IMR-90 (cell line): ENCODE results near the gene SPAG16. TPM values are rescaled to one million over a fixed set of nuclear protein-coding genes. Genes with fewer than 3 reads are reported as not detected.

Source experiments
- ATAC-seq: fragments of 200-7000 bp; cut with Tn5 transposase; 2 replicates; pipeline ENCODE4 v1.9.1; 2020; ENCODE audit warnings: low read depth, mild to moderate bottlenecking, moderate library complexity
- BruUV-seq: library from RNA; stranded (reverse); fragments of 400-500 nt; replicated peaks from 2 replicates; lab custom pipeline; 2021; lab: Mats Ljungman, UMichigan
- CTCF ChIA-PET: fragments of 300-600 bp; formaldehyde crosslinking; extraction: SDS; loops from one replicate; lab custom pipeline; 2021; ENCODE audit warnings: antibody characterized with exemption; lab: Yijun Ruan, JAX
- POLR2A ChIA-PET: fragments of 300-600 bp; sonication (Branson Sonifier 250); formaldehyde crosslinking; loops from one replicate; lab custom pipeline; 2022; ENCODE audit warnings: antibody characterized with exemption; ENCODE audit not compliant: unreplicated experiment; lab: Charles Lee
- DNase-seq: peaks from one replicate; pipeline ENCODE4 v3.0.0; 2013
- H2AFZ ChIP-seq: replicated peaks from 2 replicates; pipeline ENCODE3; 2013; ENCODE audit warnings: low read length, mild to moderate bottlenecking; ENCODE audit not compliant: poor library complexity
- H2AK5ac ChIP-seq: 2 replicates; pipeline ENCODE4 v1.6.1; 2013; ENCODE audit warnings: low read depth, low read length, inconsistent platforms
- H2AK9ac ChIP-seq: replicated peaks from 2 replicates; pipeline ENCODE3; 2013; ENCODE audit warnings: mild to moderate bottlenecking, low read depth, low read length, moderate library complexity; ENCODE audit not compliant: poor library complexity
- H2BK120ac ChIP-seq: 2 replicates; pipeline ENCODE4 v1.6.1; 2013; ENCODE audit warnings: low read depth, low read length, inconsistent platforms
- H2BK15ac ChIP-seq: 3 replicates; pipeline ENCODE4 v1.6.1; 2013; ENCODE audit warnings: low read depth, low read length, inconsistent platforms
- H2BK20ac ChIP-seq: 2 replicates; pipeline ENCODE4 v1.6.1; 2013; ENCODE audit warnings: low read depth, mild to moderate bottlenecking, inconsistent platforms, low read length, moderate library complexity
- H2BK5ac ChIP-seq: 2 replicates; pipeline ENCODE4 v1.6.1; 2013; ENCODE audit warnings: mild to moderate bottlenecking, low read depth, low read length, inconsistent platforms; ENCODE audit not compliant: poor library complexity, severe bottlenecking
- H3K14ac ChIP-seq: replicated peaks from 2 replicates; pipeline ENCODE4 v1.6.1; 2013; ENCODE audit warnings: low read depth, low read length, inconsistent platforms
- H3K18ac ChIP-seq: 2 replicates; pipeline ENCODE4 v1.6.1; 2013; ENCODE audit warnings: low read depth, low read length, control low read depth
- H3K23ac ChIP-seq: 2 replicates; pipeline ENCODE4 v1.6.1; 2013; ENCODE audit warnings: low read depth, low read length, inconsistent platforms
- H3K27ac ChIP-seq: 2 replicates; pipeline ENCODE4 v1.5.1; 2013; ENCODE audit warnings: mild to moderate bottlenecking, control low read depth, low read length; ENCODE audit not compliant: insufficient read depth
- H3K27me3 ChIP-seq: 2 replicates; pipeline ENCODE4 v1.6.1; 2013; ENCODE audit warnings: low read length; ENCODE audit not compliant: control insufficient read depth, insufficient read depth
- H3K36me3 ChIP-seq: 2 replicates; pipeline ENCODE4 v1.6.1; 2013; ENCODE audit warnings: low read length, mixed read lengths; ENCODE audit not compliant: control insufficient read depth, insufficient read depth
- H3K4ac ChIP-seq: 2 replicates; pipeline ENCODE4 v1.6.1; 2013; ENCODE audit warnings: low read depth, low read length, inconsistent platforms
- H3K4me1 ChIP-seq: 2 replicates; pipeline ENCODE4 v1.6.1; 2013; ENCODE audit warnings: low read length, mixed read lengths; ENCODE audit not compliant: control insufficient read depth, insufficient read depth
- H3K4me2 ChIP-seq: 2 replicates; pipeline ENCODE4 v1.6.1; 2013; ENCODE audit warnings: low read depth, mild to moderate bottlenecking, control low read depth, low read length, moderate library complexity
- H3K4me3 ChIP-seq: 2 replicates; pipeline ENCODE4 v1.5.1; 2013; ENCODE audit warnings: low read depth, mild to moderate bottlenecking, control low read depth, low read length, moderate library complexity; ENCODE audit not compliant: insufficient read depth
- H3K56ac ChIP-seq: 2 replicates; pipeline ENCODE4 v1.6.1; 2013; ENCODE audit warnings: low read length, inconsistent platforms; ENCODE audit not compliant: insufficient read depth; ENCODE audit errors: extremely low read depth
- H3K79me1 ChIP-seq, 2 experiments: 2 replicates each; pipeline ENCODE4 v1.6.1; 2013; ENCODE audit warnings: low read length in 2 of 2, inconsistent platforms in 1 of 2, low read depth in 1 of 2
- H3K9ac ChIP-seq: 2 replicates; pipeline ENCODE4 v1.6.1; 2013; ENCODE audit warnings: low read depth, low read length, control low read depth
- H3K9me1 ChIP-seq: 2 replicates; pipeline ENCODE4 v1.6.1; 2013; ENCODE audit warnings: low read length, inconsistent platforms; ENCODE audit not compliant: insufficient read depth
- H3K9me3 ChIP-seq: 2 replicates; pipeline ENCODE4 v1.6.1; 2013; ENCODE audit warnings: low read length; ENCODE audit not compliant: control insufficient read depth, insufficient read depth
- H4K20me1 ChIP-seq: 2 replicates; pipeline ENCODE4 v1.6.1; 2013; ENCODE audit warnings: low read length, inconsistent platforms; ENCODE audit not compliant: insufficient read depth
- H4K5ac ChIP-seq: 2 replicates; pipeline ENCODE4 v1.6.1; 2013; ENCODE audit warnings: mild to moderate bottlenecking, low read depth, low read length, control low read depth
- H4K8ac ChIP-seq, 2 experiments: 2 replicates each; pipeline ENCODE4 v1.6.1; 2013; ENCODE audit warnings: low read depth in 2 of 2, low read length in 2 of 2, control low read depth in 1 of 2, inconsistent platforms in 1 of 2
- H4K91ac ChIP-seq: 2 replicates; pipeline ENCODE4 v1.6.1; 2013; ENCODE audit warnings: low read depth, low read length, inconsistent platforms; ENCODE audit not compliant: insufficient read depth
- BHLHE40 ChIP-seq: fragments of 150-350 bp; IDR thresholded peaks from 2 replicates; pipeline ENCODE4 v1.6.1; 2016; ENCODE audit warnings: mild to moderate bottlenecking, low read depth, low read length
- CEBPB ChIP-seq: IDR thresholded peaks from 2 replicates; pipeline ENCODE4 v1.6.1; 2012; ENCODE audit warnings: low read depth, low read length, improper control_type of control experiment
- CHD1 ChIP-seq: IDR thresholded peaks from 2 replicates; pipeline ENCODE4 v1.6.1; 2012; ENCODE audit warnings: low read depth, low read length, improper control_type of control experiment
- FOS ChIP-seq: fragments of 150-350 bp; IDR thresholded peaks from 2 replicates; pipeline ENCODE4 v1.6.1; 2016; ENCODE audit warnings: low read depth, low read length
- MAFK ChIP-seq: IDR thresholded peaks from 2 replicates; pipeline ENCODE4 v1.6.1; 2012; ENCODE audit warnings: low read depth, low read length, improper control_type of control experiment
- MAZ ChIP-seq: IDR thresholded peaks from 2 replicates; pipeline ENCODE4 v1.6.1; 2012; ENCODE audit warnings: low read depth, mild to moderate bottlenecking, low read length, improper control_type of control experiment, moderate library complexity, borderline replicate concordance
- MXI1 ChIP-seq: IDR thresholded peaks from 2 replicates; pipeline ENCODE4 v1.6.1; 2012; ENCODE audit warnings: low read depth, mild to moderate bottlenecking, low read length, moderate library complexity, borderline replicate concordance
- NFE2L2 ChIP-seq: fragments of 150-350 bp; IDR thresholded peaks from 2 replicates; pipeline ENCODE4 v1.6.1; 2016; ENCODE audit warnings: low read depth, mild to moderate bottlenecking, low read length
- POLR2A ChIP-seq: IDR thresholded peaks from 2 replicates; pipeline ENCODE4 v1.6.1; 2012; ENCODE audit warnings: mild to moderate bottlenecking, low read depth, low read length
- RAD21 ChIP-seq: IDR thresholded peaks from 2 replicates; pipeline ENCODE4 v1.6.1; 2012; ENCODE audit warnings: low read length, improper control_type of control experiment
- RCOR1 ChIP-seq: IDR thresholded peaks from 2 replicates; pipeline ENCODE4 v1.6.1; 2012; ENCODE audit warnings: mild to moderate bottlenecking, low read length, improper control_type of control experiment; ENCODE audit not compliant: insufficient replicate concordance
- RFX5 ChIP-seq: IDR thresholded peaks from 2 replicates; pipeline ENCODE4 v1.8.0; 2012; ENCODE audit warnings: low read depth, mild to moderate bottlenecking, low read length, moderate library complexity
- SMC3 ChIP-seq: fragments of 150-350 bp; IDR thresholded peaks from 2 replicates; pipeline ENCODE4 v1.6.1; 2016; ENCODE audit warnings: low read depth, mild to moderate bottlenecking, antibody characterized with exemption, low read length, moderate library complexity
- WGBS, 2 experiments: methylation state at CpG; one replicate each; pipeline versions ENCODE4 v1.1.5 to v1.1.7; 2013; ENCODE audit warnings: missing lambda C conversion rate in 2 of 2; ENCODE audit not compliant: insufficient read length in 1 of 2; ENCODE audit errors: extremely low coverage in 2 of 2; 5-methylcytosine and 5-hydroxymethylcytosine counted together
- dilution Hi-C: fragments of 300-500 bp; cut with HindIII; formaldehyde crosslinking; loops from one replicate; pipeline ENCODE4 v1.14.3; 2018; ENCODE audit warnings: low sequenced_read_pairs; ENCODE audit not compliant: unreplicated experiment
- in situ Hi-C: fragments of 300-500 bp; cut with MboI; formaldehyde crosslinking; loops from 3 replicates; pipeline ENCODE4 v1.14.3; 2019; ENCODE audit warnings: low sequenced_read_pairs, inconsistent platforms, mixed read lengths
- intact Hi-C: fragments of 100-400 bp; cut with micrococcal nuclease; formaldehyde crosslinking; loops from 2 replicates; pipeline ENCODE4 v1.10.0; 2022
- polyA plus RNA-seq, 3 experiments: library from polyadenylated mRNA; depleted of rRNA; stranded (reverse); fragments of >200 nt; gene quantifications; 2 replicates each; pipeline ENCODE4 v1.2.3, GENCODE V29; 2012; ENCODE audit warnings: low replicate concordance in 1 of 3
- total RNA-seq: library from RNA; depleted of rRNA; stranded (reverse); fragments of >200 nt; gene quantifications from 2 replicates; pipeline ENCODE4 v1.2.3, GENCODE V29; 2012
- TF ChIP-seq, protein P1 (sequence below): fragments of 150-350 bp; IDR thresholded peaks from 2 replicates; pipeline ENCODE4 v1.6.1; 2017; ENCODE audit warnings: mild to moderate bottlenecking, antibody characterized with exemption, low read length, low read depth
- TF ChIP-seq, protein P2 (sequence below): conservative IDR thresholded peaks from 2 replicates; pipeline ENCODE4 v1.5.1; 2012; ENCODE audit warnings: mild to moderate bottlenecking, low read depth, low read length, improper control_type of control experiment

The SPAG16 gene
- total and polyA plus RNA-seq, 2 of the 4 experiments (the other 2 are of a cell fraction), result 7.3 to 13.5 TPM

- Histone ChIP-seq H2AFZ (no peak overlapping the region), H3K23ac (no peak overlapping the region), H2BK5ac (no peak overlapping the region), H3K14ac (no peak overlapping the region), H3K36me3 (no peaks in the 10 kb centered on the region), H2BK120ac (no peak overlapping the region), H4K5ac (no peak overlapping the region), H3K27me3 (no peaks in the 10 kb centered on the region), H3K4ac (no peak overlapping the region), H3K9me3 (no peaks in the 10 kb centered on the region), H3K4me1 (no peaks in the 10 kb centered on the region), H4K91ac (no peak overlapping the region), H2BK15ac (no peak overlapping the region), H3K9ac (no peak overlapping the region), H3K18ac (no peak overlapping the region), H2BK20ac (no peak overlapping the region), H3K27ac (no peak overlapping the region), H2AK9ac (no peak overlapping the region), H4K8ac (no peak overlapping the region), H4K20me1 (no peaks in the 10 kb centered on the region), H3K4me3 (no peak overlapping the region), H3K56ac (no peak overlapping the region), H3K79me1 (no peaks in the 10 kb centered on the region), H3K4me2 (no peak overlapping the region), H3K9me1 (no peaks in the 10 kb centered on the region), H2AK5ac (no peak overlapping the region)
- dilution Hi-C loops (no loop called here), intact Hi-C loops (no loop called here), in situ Hi-C loops (no loop called here)
- POLR2A ChIA-PET, result no interaction called here
- ATAC-seq (no peak), DNase-seq (no peak)
- no CpG with 5 or more reads among the region's 1 CpG for WGBS, 2 experiments
- BruUV-seq, result no TSS peak
- CTCF ChIA-PET, result no interaction called here
- no peak for TF ChIP-seq CHD1
- no peak for TF ChIP-seq MAFK
- no peak for TF ChIP-seq MXI1
- TF ChIP-seq RFX5, result no peak
- no peak for TF ChIP-seq BHLHE40
- no peak for TF ChIP-seq RAD21
- TF ChIP-seq, protein P1, sequence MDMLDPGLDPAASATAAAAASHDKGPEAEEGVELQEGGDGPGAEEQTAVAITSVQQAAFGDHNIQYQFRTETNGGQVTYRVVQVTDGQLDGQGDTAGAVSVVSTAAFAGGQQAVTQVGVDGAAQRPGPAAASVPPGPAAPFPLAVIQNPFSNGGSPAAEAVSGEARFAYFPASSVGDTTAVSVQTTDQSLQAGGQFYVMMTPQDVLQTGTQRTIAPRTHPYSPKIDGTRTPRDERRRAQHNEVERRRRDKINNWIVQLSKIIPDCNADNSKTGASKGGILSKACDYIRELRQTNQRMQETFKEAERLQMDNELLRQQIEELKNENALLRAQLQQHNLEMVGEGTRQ, result no peak
- TF ChIP-seq MAZ, result no peak
- no peak for TF ChIP-seq NFE2L2
- no peak for TF ChIP-seq SMC3
- no peak for TF ChIP-seq POLR2A
- no peak for TF ChIP-seq RCOR1
- TF ChIP-seq FOS, result no peak
- TF ChIP-seq CEBPB, result no peak
- TF ChIP-seq, protein P2, sequence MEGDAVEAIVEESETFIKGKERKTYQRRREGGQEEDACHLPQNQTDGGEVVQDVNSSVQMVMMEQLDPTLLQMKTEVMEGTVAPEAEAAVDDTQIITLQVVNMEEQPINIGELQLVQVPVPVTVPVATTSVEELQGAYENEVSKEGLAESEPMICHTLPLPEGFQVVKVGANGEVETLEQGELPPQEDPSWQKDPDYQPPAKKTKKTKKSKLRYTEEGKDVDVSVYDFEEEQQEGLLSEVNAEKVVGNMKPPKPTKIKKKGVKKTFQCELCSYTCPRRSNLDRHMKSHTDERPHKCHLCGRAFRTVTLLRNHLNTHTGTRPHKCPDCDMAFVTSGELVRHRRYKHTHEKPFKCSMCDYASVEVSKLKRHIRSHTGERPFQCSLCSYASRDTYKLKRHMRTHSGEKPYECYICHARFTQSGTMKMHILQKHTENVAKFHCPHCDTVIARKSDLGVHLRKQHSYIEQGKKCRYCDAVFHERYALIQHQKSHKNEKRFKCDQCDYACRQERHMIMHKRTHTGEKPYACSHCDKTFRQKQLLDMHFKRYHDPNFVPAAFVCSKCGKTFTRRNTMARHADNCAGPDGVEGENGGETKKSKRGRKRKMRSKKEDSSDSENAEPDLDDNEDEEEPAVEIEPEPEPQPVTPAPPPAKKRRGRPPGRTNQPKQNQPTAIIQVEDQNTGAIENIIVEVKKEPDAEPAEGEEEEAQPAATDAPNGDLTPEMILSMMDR, result no peak
Observed at GRCh38 chr2:214156971-214157370, 872.7 kb downstream of the SPAG16 start.
